Thymus (tissue), 11 donors: Measurements from ENCODE around the gene MAGOH. TPM values are rescaled to one million over a fixed set of nuclear protein-coding genes. Genes with fewer than 3 reads are reported as not detected.

ENCODE experiments used
- DNase-seq, 9 donors: peaks; one replicate each; pipeline ENCODE4 v3.0.0-alpha.2; 2013; ENCODE audit warnings: low spot score in 9 of 9, low read depth in 6 of 9, missing footprints in 1 of 9
- H3K27ac ChIP-seq, 2 donors: one replicate each; pipeline ENCODE4 v1.5.1; 2013; ENCODE audit warnings: control low read depth in 1 of 2, low read depth in 1 of 2, low read length in 1 of 2, mild to moderate bottlenecking in 1 of 2, moderate library complexity in 1 of 2
- H3K27me3 ChIP-seq, 2 donors: one replicate each; pipeline ENCODE4 v1.5.1; 2013; ENCODE audit warnings: low read length in 1 of 2; ENCODE audit not compliant: control insufficient read depth in 2 of 2, insufficient read depth in 1 of 2
- H3K36me3 ChIP-seq, 2 donors: one replicate each; pipeline ENCODE4 v1.5.1; 2013; ENCODE audit warnings: low read length in 1 of 2, mild to moderate bottlenecking in 1 of 2, moderate library complexity in 1 of 2; ENCODE audit not compliant: control insufficient read depth in 2 of 2, insufficient read depth in 2 of 2
- H3K4me1 ChIP-seq, 2 donors: one replicate each; pipeline ENCODE4 v1.5.1; 2013; ENCODE audit warnings: low read length in 2 of 2; ENCODE audit not compliant: control insufficient read depth in 2 of 2, insufficient read depth in 2 of 2
- H3K4me3 ChIP-seq, 2 donors: one replicate each; pipeline ENCODE4 v1.5.1; 2013; ENCODE audit warnings: low read length in 2 of 2, control low read depth in 1 of 2, mild to moderate bottlenecking in 1 of 2
- H3K9me3 ChIP-seq, 2 donors: one replicate each; pipeline ENCODE4 v1.5.1; 2013; ENCODE audit warnings: low read length in 1 of 2, mild to moderate bottlenecking in 1 of 2; ENCODE audit not compliant: control insufficient read depth in 2 of 2, insufficient read depth in 1 of 2
- whole genome bisulfite sequencing: extraction: QIAGEN DNeasy Blood & Tissue Kit; methylation state at CpG from one replicate; pipeline ENCODE4 v1.1.7; 2013; 5-methylcytosine and 5-hydroxymethylcytosine counted together
- polyA plus RNA-seq: library from polyadenylated mRNA; stranded (reverse); fragments of 200-250 nt; gene quantifications from one replicate; pipeline ENCODE4 v1.2.3, GENCODE V29; 2013
- total RNA-seq: library from RNA; stranded (reverse); fragments of 120-200 nt; gene quantifications from one replicate; pipeline ENCODE4 v1.2.4, GENCODE V29; 2013
- donor health status: healthy.

The MAGOH gene
- total and polyA plus RNA-seq, 2 donors, result 84.3 to 134 TPM

GRCh38 chr1:53180951-53181350 lies 57.4 kb downstream of the MAGOH start:
- no peak for DNase-seq
- no peak overlapping the region for H3K27ac ChIP-seq
- 97% methylated on average over 5 of the region's 5 CpGs for WGBS
- H3K36me3 ChIP-seq, result no peaks in the 10 kb centered on the region
- no peaks in the 10 kb centered on the region for H3K9me3 ChIP-seq
- H3K27me3 ChIP-seq, result peaks cover 0 to 4% of the 10 kb centered on the region in 2 donors
- no peak overlapping the region for H3K4me3 ChIP-seq
- H3K4me1 ChIP-seq, result no peaks in the 10 kb centered on the region

GRCh38 chr1:53180226-53180625 lies 58.1 kb downstream of the MAGOH start:
- no peak for DNase-seq
- no peaks in the 10 kb centered on the region for H3K36me3 ChIP-seq
- no peaks in the 10 kb centered on the region for H3K4me1 ChIP-seq
- H3K4me3 ChIP-seq, result no peak overlapping the region
- H3K27me3 ChIP-seq, result peaks cover 0 to 4% of the 10 kb centered on the region in 2 donors
- WGBS, result over 99% methylated on average over 2 of the region's 2 CpGs
- no peak overlapping the region for H3K27ac ChIP-seq
- no peaks in the 10 kb centered on the region for H3K9me3 ChIP-seq

Other genes with a start within 250 kb of the MAGOH start
- 1.4 TPM for gene PODN, start 176.3 kb downstream of the MAGOH start, total RNA-seq
- 4.8 TPM for gene PODN, start 176.3 kb downstream of the MAGOH start, polyA plus RNA-seq
- under 0.01 TPM for gene SLC1A7, start 95.9 kb downstream of the MAGOH start, total RNA-seq
- 0.07 TPM for gene SLC1A7, start 95.9 kb downstream of the MAGOH start, polyA plus RNA-seq
- 15.5 TPM for gene CPT2, start 41.7 kb downstream of the MAGOH start, total RNA-seq
- 17.0 TPM for gene CPT2, start 41.7 kb downstream of the MAGOH start, polyA plus RNA-seq
- gene CZIB, start 17.9 kb downstream of the MAGOH start, total RNA-seq, result 55.6 TPM
- 88.6 TPM for gene CZIB, start 17.9 kb downstream of the MAGOH start, polyA plus RNA-seq
- gene LRP8, start 89.6 kb upstream of the MAGOH start, total RNA-seq, result 4.5 TPM
- gene LRP8, start 89.6 kb upstream of the MAGOH start, polyA plus RNA-seq, result 1.7 TPM
- gene DMRTB1, start 220.9 kb upstream of the MAGOH start, total RNA-seq, result not detected
- gene DMRTB1, start 220.9 kb upstream of the MAGOH start, polyA plus RNA-seq, result 0.02 TPM